Motor neuron (in vitro differentiated cells): ENCODE results near the gene ETS1. TPM values are rescaled to one million over a fixed set of nuclear protein-coding genes. Genes with fewer than 3 reads are reported as not detected.

Experiments used
- ATAC-seq, 8 experiments: fragments of 200-7000 bp; cut with Tn5 transposase; replicated peaks in 6 of 8; 2 replicates each; pipeline ENCODE4 v1.8.0; 2021; ENCODE audit warnings: mild to moderate bottlenecking in 8 of 8, moderate library complexity in 8 of 8
- H3K27ac ChIP-seq, 2 donors: fragments of 250-450 bp; sonication (Bioruptor Pico); 2 replicates each; pipeline ENCODE4 v1.9.0; 2021; ENCODE audit warnings: antibody characterized with exemption in 2 of 2, mild to moderate bottlenecking in 2 of 2, moderate library complexity in 1 of 2
- H3K4me1 ChIP-seq, 2 donors: fragments of 250-450 bp; sonication (Bioruptor Pico); replicated peaks in 1 of 2; 2 replicates each; pipeline ENCODE4 v1.6.1; 2021; ENCODE audit warnings: antibody characterized with exemption in 2 of 2, mild to moderate bottlenecking in 2 of 2, moderate library complexity in 1 of 2
- H3K4me3 ChIP-seq, 5 donors: fragments of 250-450 bp; sonication (Bioruptor Pico); 2 replicates each; pipeline ENCODE4 v1.9.0; 2021; ENCODE audit warnings: antibody characterized with exemption in 5 of 5, mild to moderate bottlenecking in 5 of 5, moderate library complexity in 4 of 5
- WGBS, 10 experiments: fragments of 450-650 bp; shearing (Covaris generic); methylation state at CpG; one replicate each; pipeline ENCODE4 v1.0.0; 2022; 5-methylcytosine and 5-hydroxymethylcytosine counted together
- in situ Hi-C, 9 experiments: fragments of 400-800 bp; cut with MboI; loops; one replicate each; pipeline ENCODE4 v1.15.0; 2021; ENCODE audit warnings: low sequenced_read_pairs in 9 of 9, low pct_unique_long_range_greater_than_20kb in 2 of 9; ENCODE audit not compliant: unreplicated experiment in 9 of 9
- total RNA-seq, 8 experiments: library from RNA; unstranded; fragments of 300-600 nt; gene quantifications; 2 replicates each; pipeline versions ENCODE4 v1.2.3 to v1.2.4, GENCODE V29; 2022

Gene ETS1
- total RNA-seq, 8 experiments from 2014 or later, result 0.11 to 18.4 (median 3.4) TPM

DNA sequence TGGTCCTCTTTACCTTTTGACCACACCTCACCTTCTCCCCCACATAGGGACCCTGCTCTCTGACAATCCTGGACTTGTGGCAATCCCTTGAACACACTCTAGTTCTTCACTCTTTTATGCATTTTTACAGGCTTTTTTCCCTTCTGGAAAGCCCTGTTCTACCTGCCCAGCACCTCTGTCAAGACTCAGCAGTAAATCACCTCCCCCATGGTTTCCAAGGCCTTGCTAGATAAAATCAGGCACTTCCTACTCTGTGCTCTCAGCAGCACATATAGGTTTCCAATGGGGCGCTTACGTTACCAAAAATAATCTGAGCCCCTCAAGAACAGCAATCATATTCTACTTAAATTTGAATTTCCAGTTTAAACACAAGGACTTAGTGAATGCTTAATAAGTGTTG lies 53.9 kb downstream of the ETS1 start:
- ATAC-seq, result no peak
- in situ Hi-C loops, result no loop called here
- 75 to 100% (median 92%) methylated on average over 1 to 2 of the region's 2 CpGs; no CpG with 5 or more reads in 2 of the 10 experiments for WGBS, 10 experiments
- Histone ChIP-seq H3K4me3 (no peak overlapping the region), H3K4me1 (peaks cover 4 to 14% of the 10 kb centered on the region in 2 donors), H3K27ac (no peak overlapping the region)

DNA sequence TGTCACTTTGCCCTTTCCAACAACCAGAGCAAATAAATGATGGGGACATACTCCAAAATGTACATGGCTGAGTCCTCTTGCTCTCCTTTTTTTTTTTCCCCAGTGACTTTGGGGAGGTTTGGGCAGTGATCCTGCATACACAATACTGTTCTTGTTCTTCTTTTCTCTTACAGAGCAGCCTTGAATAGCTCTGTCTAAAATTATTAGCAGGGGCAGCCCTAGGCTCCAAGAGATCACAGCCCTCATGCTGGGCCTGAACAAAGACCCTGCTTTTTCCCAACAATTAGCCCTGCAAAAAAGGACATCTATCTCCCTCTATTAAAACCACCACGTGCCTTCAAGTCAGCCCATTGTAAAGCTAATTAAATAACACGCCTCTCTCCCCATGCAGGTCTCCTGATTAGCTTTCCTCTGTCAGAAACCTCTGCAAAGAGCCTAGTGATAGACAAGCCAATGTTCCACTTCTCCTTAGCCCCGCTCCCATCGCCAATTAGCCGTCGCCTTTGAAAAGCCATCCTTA lies 54.7 kb downstream of the ETS1 start:
- no peak overlapping the region for H3K27ac ChIP-seq
- in situ Hi-C loops, result no loop called here
- H3K4me1 ChIP-seq, result peaks cover 4 to 14% of the 10 kb centered on the region in 2 donors
- peak in 5 of 8 experiments; percentile 79 to 96 (median 93) for ATAC-seq
- no peak overlapping the region for H3K4me3 ChIP-seq
- WGBS, 10 experiments, result 0 to 92% (median 5%) methylated on average over 1 to 6 of the region's 6 CpGs

DNA sequence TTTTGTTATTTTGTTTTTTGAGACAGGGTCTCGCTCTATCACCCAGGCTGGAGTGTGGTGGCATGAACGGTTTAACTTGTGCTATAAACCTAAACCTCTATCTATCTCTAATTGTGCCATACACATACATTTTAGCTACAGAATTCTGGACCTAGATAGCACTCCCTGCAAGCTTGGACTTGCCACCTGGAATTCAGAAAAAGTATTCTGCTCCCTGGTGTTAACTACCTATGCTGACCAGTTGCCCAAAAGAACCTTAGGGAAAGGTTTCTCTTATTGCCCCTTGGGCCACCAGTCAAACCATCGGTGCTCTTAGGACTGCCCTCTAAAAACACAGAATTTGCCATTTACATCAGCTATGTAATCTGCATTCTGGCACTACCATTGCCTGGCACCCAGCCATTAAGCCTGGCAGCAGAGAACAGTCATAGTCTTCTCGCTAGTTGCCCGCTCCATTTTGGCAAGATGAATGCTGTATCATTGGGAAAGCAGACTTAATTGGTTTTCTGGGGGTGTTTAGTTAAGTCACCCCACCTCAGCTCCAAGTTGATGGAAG lies 55.3 kb downstream of the ETS1 start:
- peaks cover 4 to 14% of the 10 kb centered on the region in 2 donors for H3K4me1 ChIP-seq
- 56 to 100% (median 74%) methylated on average over 1 to 5 of the region's 5 CpGs for WGBS, 10 experiments
- no peak overlapping the region for H3K27ac ChIP-seq
- no peak overlapping the region for H3K4me3 ChIP-seq
- in situ Hi-C loops, result no loop called here
- ATAC-seq, result peak in 2 of 8 experiments; percentile 4 to 16

DNA sequence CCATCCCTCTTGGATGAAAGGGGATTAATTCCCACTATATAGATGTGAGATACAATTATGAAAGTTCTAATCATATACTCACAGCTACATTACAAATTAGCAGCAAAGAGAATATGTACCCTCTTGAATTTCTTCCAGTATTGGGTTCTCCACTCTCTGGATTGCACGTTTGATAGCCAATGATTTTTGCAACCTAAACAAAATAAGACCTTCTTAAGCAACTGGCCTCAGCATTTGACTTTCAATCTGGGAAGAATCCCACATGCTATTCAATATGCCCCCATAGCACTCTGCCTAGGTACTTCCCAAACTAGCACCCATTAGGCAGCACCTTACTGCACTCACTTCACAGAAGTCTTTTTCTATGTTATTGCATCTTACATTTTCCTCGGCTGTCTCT lies 55.8 kb downstream of the ETS1 start:
- ATAC-seq, result no peak
- in situ Hi-C loops, result no loop called here
- H3K4me1 ChIP-seq, result peaks cover 4 to 14% of the 10 kb centered on the region in 2 donors
- WGBS, 10 experiments, result 57 to 100% (median 84%) methylated on average over 1 to 2 of the region's 2 CpGs
- no peak overlapping the region for H3K27ac ChIP-seq
- no peak overlapping the region for H3K4me3 ChIP-seq

DNA sequence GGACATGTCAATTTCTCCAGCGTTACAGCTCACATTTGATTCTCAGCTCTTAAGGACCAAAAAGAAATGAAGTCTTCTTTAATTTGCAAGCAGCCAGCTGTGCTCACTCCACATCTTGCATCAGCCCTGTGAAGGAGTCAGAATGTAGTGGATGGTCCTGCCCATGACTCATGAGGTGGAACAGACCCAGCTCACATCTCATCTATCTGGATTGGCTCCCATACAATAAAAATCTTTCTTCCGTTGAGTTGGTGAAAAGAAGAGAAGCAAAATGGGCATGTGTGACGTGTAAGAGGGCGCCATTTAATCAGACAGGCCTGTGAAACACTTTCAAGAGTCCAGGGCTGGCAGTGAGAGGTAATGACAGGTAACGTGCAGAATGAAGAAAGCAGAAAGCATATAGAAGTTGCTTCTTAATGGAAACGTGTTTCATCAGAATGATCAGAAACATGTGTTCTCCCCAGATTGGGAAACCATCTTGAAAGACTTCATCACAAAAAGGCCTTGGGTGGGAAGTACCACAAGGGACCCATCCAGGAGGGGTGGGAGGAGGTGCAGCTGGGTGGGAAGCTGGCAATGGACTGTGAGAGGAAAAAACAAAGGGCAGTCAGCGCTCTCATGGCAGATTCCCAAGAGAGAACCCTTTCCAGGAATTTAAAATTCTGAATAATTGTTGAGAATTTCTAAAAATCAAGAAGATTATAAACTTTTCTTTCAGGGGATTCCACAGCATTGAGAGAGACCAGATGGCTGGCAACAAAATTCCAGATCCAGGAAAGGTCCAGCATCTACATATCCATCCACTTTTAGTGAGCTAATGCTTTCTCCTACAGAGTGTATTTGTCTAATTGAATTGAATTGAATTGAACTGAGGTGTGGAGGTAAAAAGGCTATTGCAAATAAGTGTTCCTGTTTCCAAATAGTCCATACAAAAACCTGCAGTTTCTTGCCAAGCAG lies 57.0 kb downstream of the ETS1 start:
- no peak overlapping the region for H3K4me3 ChIP-seq
- H3K4me1 ChIP-seq, result peaks cover 4 to 17% of the 10 kb centered on the region in 2 donors
- peak in 6 of 8 experiments; percentile 47 to 93 (median 76) for ATAC-seq
- H3K27ac ChIP-seq, result no peak overlapping the region
- in situ Hi-C loops, result no loop called here
- WGBS, 10 experiments, result 0 to 100% (median 69%) methylated on average over 1 to 7 of the region's 7 CpGs

DNA sequence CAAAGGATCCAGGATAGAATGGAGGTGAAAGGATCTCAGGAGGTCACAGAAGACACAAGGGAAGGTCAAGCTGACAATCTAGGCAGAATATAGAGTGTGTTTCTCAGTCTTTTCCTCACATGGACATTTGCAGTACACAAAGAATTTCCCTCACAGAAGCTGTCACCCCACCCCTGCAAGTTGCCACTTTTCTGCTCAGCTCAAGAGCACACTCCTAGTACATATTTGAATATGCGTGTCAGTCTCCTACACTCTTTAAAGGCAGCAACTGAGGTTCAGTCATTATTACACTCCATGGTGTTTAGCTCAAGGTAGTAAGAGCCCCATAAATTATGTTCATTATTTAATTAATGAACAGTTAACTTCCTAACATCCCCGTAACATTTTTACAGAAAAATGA lies 59.1 kb downstream of the ETS1 start:
- 55 to 100% (median 73%) methylated on average over 1 to 2 of the region's 2 CpGs; no CpG with 5 or more reads in 3 of the 10 experiments for WGBS, 10 experiments
- in situ Hi-C loops, result no loop called here
- H3K4me1 ChIP-seq, result peaks cover 4 to 14% of the 10 kb centered on the region in 2 donors
- ATAC-seq, result peak in 3 of 8 experiments; percentile 18 to 66 (median 52)
- H3K4me3 ChIP-seq, result no peak overlapping the region
- no peak overlapping the region for H3K27ac ChIP-seq

DNA sequence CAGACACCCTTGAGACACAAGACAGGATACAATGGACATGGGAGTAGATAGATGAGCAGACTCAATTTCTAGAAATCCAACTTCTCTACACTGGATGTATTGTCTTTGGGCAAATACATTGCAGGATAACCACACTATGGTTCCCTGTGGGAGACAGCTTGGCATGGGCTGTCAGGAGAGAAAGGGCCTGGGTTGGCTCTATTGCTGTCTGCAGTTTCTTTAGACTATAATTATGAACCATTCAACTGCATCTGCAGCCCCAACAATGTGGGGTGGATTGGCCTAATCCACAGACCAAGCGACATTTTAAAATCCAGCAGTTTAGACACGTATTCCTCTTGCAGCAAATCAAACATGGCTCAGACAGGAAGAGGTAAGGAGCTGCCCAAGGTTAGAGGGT lies 60.3 kb downstream of the ETS1 start:
- H3K4me1 ChIP-seq, result peaks cover 2 to 8% of the 10 kb centered on the region in 2 donors
- no peak for ATAC-seq
- no peak overlapping the region for H3K4me3 ChIP-seq
- no peak overlapping the region for H3K27ac ChIP-seq
- in situ Hi-C loops, result no loop called here
- WGBS, 10 experiments, result 76 to 100% (median 100%) methylated on average over 1 to 2 of the region's 2 CpGs; no CpG with 5 or more reads in 6 of the 10 experiments

DNA sequence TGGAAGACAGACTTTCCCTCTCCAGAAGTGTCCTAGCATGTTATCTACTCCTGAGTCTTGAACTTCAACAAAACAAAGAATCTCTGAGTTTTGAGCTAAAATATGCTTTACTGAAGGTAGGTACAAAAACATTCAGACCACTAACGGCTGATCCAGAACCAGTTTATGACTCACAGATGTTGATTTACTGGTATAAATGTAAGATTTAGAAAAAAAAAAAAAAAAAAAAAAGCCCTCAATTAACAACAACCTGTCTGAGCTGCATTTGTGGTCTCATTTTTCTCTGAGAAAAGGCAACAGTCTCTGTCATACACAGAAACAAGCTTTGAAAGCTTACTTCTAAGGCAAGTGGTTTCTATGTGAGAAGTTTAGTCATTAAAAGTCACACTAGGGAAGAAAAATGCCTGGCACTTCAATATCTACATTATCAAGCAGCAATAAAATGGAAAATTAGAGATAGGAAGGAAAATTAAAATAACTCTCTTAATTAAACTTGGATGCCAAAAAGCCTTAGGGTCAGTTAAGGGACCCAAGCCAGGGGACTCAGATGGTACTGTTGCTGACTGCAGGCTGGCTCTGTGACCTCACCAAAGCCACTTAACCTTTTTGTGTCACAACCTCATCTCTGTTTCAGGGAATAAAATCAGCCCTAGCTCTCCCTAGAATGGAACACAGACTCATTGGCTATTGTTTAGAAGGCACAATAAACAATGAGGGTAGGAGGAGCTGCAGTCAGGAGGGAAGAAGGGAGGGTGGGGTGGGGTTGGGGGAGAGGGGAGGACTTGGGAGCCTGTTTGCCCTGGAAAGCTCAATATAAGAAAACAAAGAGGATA lies 61.7 kb downstream of the ETS1 start:
- 0 to 88% (median 42%) methylated on average over 1 of the region's 1 CpG; no CpG with 5 or more reads in 4 of the 10 experiments for WGBS, 10 experiments
- Histone ChIP-seq H3K4me1 (peaks cover 2 to 6% of the 10 kb centered on the region in 2 donors), H3K4me3 (no peak overlapping the region), H3K27ac (no peak overlapping the region)
- no peak for ATAC-seq
- in situ Hi-C loops, result no loop called here

DNA sequence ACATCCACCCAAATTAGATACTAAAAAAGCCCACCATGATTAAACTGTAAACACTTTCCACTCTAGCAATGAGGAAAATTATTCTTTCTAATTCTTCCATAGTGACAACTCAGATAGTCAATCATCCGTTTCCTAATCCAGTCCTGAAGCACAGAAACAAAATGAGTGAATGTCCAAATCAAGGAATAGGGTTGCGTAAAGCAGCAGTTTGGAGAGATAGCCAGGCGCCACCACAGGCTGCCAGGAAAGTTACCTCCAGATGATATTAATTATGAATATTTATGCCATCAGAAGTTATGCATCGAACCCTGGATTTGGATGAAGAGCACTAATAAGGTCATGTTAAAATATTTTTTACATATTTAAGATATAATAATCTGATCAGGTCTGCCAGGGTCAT lies 63.2 kb downstream of the ETS1 start:
- ATAC-seq, result no peak
- in situ Hi-C loops, result no loop called here
- Histone ChIP-seq H3K27ac (no peak overlapping the region), H3K4me1 (peaks cover 2 to 6% of the 10 kb centered on the region in 2 donors), H3K4me3 (no peak overlapping the region)
- WGBS, 10 experiments, result 38 to 100% (median 92%) methylated on average over 2 to 4 of the region's 4 CpGs; no CpG with 5 or more reads in 2 of the 10 experiments

DNA sequence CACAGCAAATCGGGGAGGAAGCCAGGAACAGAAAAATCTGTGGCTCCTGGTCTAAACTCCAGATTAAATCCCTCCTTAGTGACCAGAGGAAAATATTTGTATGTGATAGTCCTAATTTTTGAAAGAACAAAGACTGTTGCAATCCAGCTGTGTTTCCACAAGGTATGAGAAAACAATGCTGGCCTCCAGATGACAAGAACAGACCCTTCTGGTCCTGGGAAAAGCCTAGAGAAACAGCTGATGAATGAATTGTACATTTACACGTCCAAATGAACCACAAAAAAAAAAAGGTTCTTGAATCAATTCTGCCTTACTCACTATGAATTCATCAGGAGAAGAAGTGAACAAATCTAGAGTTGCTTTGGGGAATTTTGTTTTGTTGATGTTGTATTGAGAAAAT lies 63.7 kb downstream of the ETS1 start:
- in situ Hi-C loops, result no loop called here
- 0 to 67% (median 41%) methylated on average over 1 to 2 of the region's 2 CpGs for WGBS, 10 experiments
- no peak for ATAC-seq
- Histone ChIP-seq H3K4me1 (peaks cover 2 to 6% of the 10 kb centered on the region in 2 donors), H3K27ac (no peak overlapping the region), H3K4me3 (no peak overlapping the region)

DNA sequence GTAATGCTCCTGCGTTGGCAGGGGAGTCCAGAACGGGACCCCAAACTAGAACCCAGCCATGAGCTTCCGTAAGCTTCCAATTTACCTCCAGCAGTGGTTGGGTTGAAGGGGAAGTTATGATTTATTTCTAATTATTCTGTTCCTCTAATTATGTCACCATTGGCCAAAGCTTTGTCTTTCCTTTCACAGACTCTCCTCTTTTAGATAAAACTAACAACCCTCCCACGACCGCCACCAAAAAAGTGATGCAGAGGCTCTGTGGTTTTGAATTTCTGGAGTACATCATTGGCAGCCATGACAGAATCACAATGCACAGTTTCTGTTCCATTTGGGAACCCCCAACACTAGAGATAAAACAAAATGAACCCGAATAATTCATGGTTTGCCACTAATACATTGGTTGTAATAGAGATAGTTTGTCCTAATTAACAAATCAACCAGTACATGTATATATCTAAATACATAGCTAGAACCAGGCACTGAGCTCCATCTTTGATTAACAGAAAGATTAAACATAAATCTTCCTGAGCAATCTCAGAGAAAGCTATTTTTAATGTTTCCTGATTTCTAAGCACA lies 64.3 kb downstream of the ETS1 start:
- Histone ChIP-seq H3K27ac (no peak overlapping the region), H3K4me3 (peak overlapping the region; percentile 41 to 54 (median 45)), H3K4me1 (peaks cover 2 to 6% of the 10 kb centered on the region in 2 donors)
- ATAC-seq, result no peak
- WGBS, 10 experiments, result 3 to 81% (median 61%) methylated on average over 1 to 5 of the region's 6 CpGs; no CpG with 5 or more reads in 2 of the 10 experiments
- in situ Hi-C loops, result no loop called here
